NCI-H187 (cell line): ENCODE data around the gene BRD4.

Experiments
- DNase-seq, 2 experiments: peaks; one replicate each; lab custom pipeline; 2025; lab: John Stamatoyannopoulos, UW

Gene BRD4

DNA sequence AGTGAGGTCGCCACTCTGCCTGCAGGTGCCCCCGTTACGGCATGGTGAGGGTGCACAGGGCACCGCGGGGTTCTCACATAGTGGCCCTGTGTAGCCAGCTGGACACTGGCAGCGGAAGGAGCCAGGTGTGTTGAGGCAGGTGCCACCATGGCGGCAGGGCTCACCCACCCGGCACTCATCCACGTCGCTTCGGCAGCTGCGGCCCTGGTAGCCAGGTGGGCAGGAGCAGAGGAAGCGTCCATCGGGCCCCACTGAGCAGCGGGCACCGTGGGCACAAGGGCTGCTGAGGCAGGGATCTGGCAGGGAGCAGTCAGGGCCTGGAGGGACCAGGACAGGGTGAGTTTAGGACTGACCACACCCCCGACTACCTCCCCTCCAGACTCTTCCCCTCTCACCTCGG is 140.4 kb downstream of the BRD4 start:
- no peak for DNase-seq

DNA sequence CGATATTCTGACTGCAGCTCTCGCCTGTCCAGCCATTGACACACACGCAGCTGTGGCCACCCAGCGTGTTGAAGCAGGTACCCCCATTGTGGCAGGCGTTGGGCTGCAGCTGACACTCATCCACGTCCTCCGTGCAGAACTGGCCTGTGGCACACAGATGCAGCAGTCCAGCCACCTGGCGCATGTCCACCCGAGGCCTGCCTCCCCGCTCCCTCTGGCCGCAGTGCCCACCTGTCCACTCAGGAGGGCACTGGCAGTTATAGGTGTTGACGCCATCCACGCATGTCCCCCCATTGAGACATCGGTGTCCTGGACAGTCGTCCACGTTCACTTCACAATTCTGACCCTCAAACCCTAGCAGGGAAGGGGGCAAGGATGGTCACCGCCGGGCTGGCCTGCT is 140.8 kb downstream of the BRD4 start:
- no peak for DNase-seq

DNA sequence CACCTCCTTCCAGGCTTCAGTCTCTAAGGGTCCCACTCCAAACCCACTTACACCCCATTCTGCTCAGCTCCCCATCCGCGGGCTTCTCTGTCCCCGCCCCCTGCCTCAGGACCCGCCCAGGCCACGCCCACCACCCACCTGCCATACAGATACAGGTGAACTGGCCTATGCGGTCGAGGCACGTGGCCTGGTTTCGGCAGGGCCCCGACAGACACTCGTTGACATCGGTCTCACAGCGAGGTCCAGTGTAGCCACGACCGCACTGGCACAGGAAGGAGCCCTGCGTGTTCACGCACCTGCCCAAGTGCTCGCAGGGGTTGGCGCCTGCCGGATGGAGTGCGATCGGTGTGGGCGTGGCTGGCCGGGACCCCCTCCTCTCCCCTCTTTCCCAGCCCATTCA is 143.5 kb downstream of the BRD4 start:
- DNase-seq = no peak

GRCh38 chr19:15187026-15188007 is 145.0 kb downstream of the BRD4 start:
- DNase-seq = no peak
